Omental fat pad (tissue), 4 donors: ENCODE data around the gene FGD3. TPM values are rescaled to one million over a fixed set of nuclear protein-coding genes. Genes with fewer than 3 reads are reported as not detected.

Experiments
- ATAC-seq: fragments of 150-250 bp; one replicate; pipeline ENCODE4 v1.9.1; 2016; ENCODE audit warnings: mild to moderate bottlenecking, moderate library complexity; ENCODE audit not compliant: low FRiP score
- DNase-seq: peaks from one replicate; pipeline ENCODE4 v3.0.0-alpha.2; 2019; ENCODE audit warnings: low spot score
- CTCF ChIP-seq, 3 donors: fragments of 450-650 bp; IDR thresholded peaks; one replicate each; pipeline ENCODE4 v1.5.1; 2016 to 2017; ENCODE audit warnings: antibody characterized with exemption in 3 of 3, mild to moderate bottlenecking in 3 of 3, moderate library complexity in 2 of 3
- total RNA-seq, 4 donors: library from RNA; depleted of rRNA; stranded (reverse); fragments of >200 nt; gene quantifications; one replicate each; pipeline ENCODE4 v1.1.0, GENCODE V29; 2016

Gene FGD3
- total RNA-seq, 4 donors from 2014 or later = 5.4 to 26.5 (median 8.9) TPM

GRCh38 chr9:93053781-93054331 is 106.5 kb downstream of the FGD3 start:
- ATAC-seq (no peak), DNase-seq (no peak)
- no peak for TF ChIP-seq CTCF (IDR thresholded peaks at IDR 0.05)

GRCh38 chr9:93054758-93055704 is 107.7 kb downstream of the FGD3 start:
- ATAC-seq (no peak), DNase-seq (no peak)
- no peak for TF ChIP-seq CTCF (IDR thresholded peaks at IDR 0.05)

- ATAC-seq = no peak
- no peak for DNase-seq
- TF ChIP-seq CTCF (IDR thresholded peaks at IDR 0.05) = no peak
These were observed 109.8 kb downstream of the FGD3 start for GRCh38 chr9:93057042-93057702.

- DNase-seq (no peak), ATAC-seq (no peak)
- no peak for TF ChIP-seq CTCF (IDR thresholded peaks at IDR 0.05)
These were observed 110.5 kb downstream of the FGD3 start for GRCh38 chr9:93057703-93058354.

- ATAC-seq (peak; percentile 87), DNase-seq (peak; percentile 32)
- no peak for TF ChIP-seq CTCF (IDR thresholded peaks at IDR 0.05)
These were observed 111.2 kb downstream of the FGD3 start, which contains the start of gene SUSD3 for GRCh38 chr9:93058355-93059010. SUSD3 (plus strand) TSS chr9:93058701; CDS start chr9:93058743, 42 bp downstream.

- ATAC-seq = peak; percentile 9
- DNase-seq = no peak
- TF ChIP-seq CTCF (IDR thresholded peaks at IDR 0.05) = no peak
These were observed 111.8 kb downstream of the FGD3 start for GRCh38 chr9:93059011-93059714.
